Upper lobe of left lung (tissue), 6 donors: Measurements from ENCODE around the gene CD247. TPM values are rescaled to one million over a fixed set of nuclear protein-coding genes. Genes with fewer than 3 reads are reported as not detected.

Source experiments
- ATAC-seq, 2 donors: fragments of 200-7000 bp; cut with Tn5 transposase; one replicate each; pipeline ENCODE4 v1.9.1; 2022; ENCODE audit warnings: mild to moderate bottlenecking in 2 of 2, moderate library complexity in 2 of 2; ENCODE audit not compliant: low FRiP score in 2 of 2
- DNase-seq, 2 donors: peaks; one replicate each; pipeline ENCODE4 v3.0.0-alpha.2; 2019 to 2020
- H3K27ac ChIP-seq, 4 donors: fragments of 200-600 bp; sonication (generic); one replicate each; pipeline ENCODE4 v1.5.1; 2016 to 2019
- H3K27me3 ChIP-seq, 4 donors: fragments of 200-600 bp; sonication (generic); one replicate each; pipeline ENCODE4 v1.5.1; 2017 to 2019
- H3K36me3 ChIP-seq, 4 donors: fragments of 200-600 bp; sonication (generic); one replicate each; pipeline ENCODE4 v1.5.1; 2016 to 2019
- H3K4me1 ChIP-seq, 4 donors: fragments of 200-600 bp; sonication (generic); one replicate each; pipeline ENCODE4 v1.5.1; 2018 to 2019
- H3K4me3 ChIP-seq, 4 donors: fragments of 200-600 bp; sonication (generic); one replicate each; pipeline ENCODE4 v1.5.1; 2017 to 2019; ENCODE audit warnings: mild to moderate bottlenecking in 2 of 4, moderate library complexity in 1 of 4
- H3K9me3 ChIP-seq, 4 donors: fragments of 200-600 bp; sonication (generic); one replicate each; pipeline ENCODE4 v1.5.1; 2018 to 2019
- EP300 ChIP-seq, 4 donors: sonication (generic); formaldehyde crosslinking; IDR thresholded peaks; one replicate each; pipeline ENCODE4 v1.5.1; 2017; ENCODE audit warnings: antibody characterized with exemption in 4 of 4, control low read depth in 2 of 4
- POLR2A ChIP-seq, 4 donors: fragments of 450-650 bp; IDR thresholded peaks; one replicate each; pipeline ENCODE4 v1.5.1; 2016 to 2017; ENCODE audit warnings: antibody characterized with exemption in 4 of 4, mild to moderate bottlenecking in 2 of 4
- POLR2AphosphoS5 ChIP-seq, 2 donors: sonication (generic); formaldehyde crosslinking; IDR thresholded peaks; one replicate each; pipeline ENCODE4 v1.5.1; 2017; ENCODE audit warnings: antibody characterized with exemption in 2 of 2
- WGBS, 2 donors: methylation state at CpG; one replicate each; pipeline ENCODE4 v1.1.5; 2017 to 2018; 5-methylcytosine and 5-hydroxymethylcytosine counted together
- total RNA-seq, 6 donors: library from RNA; depleted of rRNA in 4 of 6; stranded (reverse); fragments of >200 nt in 4 of 6; gene quantifications; one replicate each; pipeline versions ENCODE4 v1.1.0 to v1.2.1, GENCODE V29; 2016 to 2021
- TF ChIP-seq, protein P1 (sequence below), 6 experiments: fragments of 450-650 bp in 4 of 6; fragments of 200-600 bp in 2 of 6; sonication (generic) in 2 of 6; IDR thresholded peaks; one replicate each; pipeline ENCODE4 v1.5.1; 2016 to 2019; ENCODE audit warnings: antibody characterized with exemption in 6 of 6
- donor health status: DM: no; HTN: no; CAD: no; lungs with moderate emphysema.
- donor health status: DM: no; HTN: yes; CAD: no; lungs with severe emphysema.

Gene CD247
- total RNA-seq, 6 donors from 2014 or later = 5.0 to 14.7 (median 8.7) TPM

DNA sequence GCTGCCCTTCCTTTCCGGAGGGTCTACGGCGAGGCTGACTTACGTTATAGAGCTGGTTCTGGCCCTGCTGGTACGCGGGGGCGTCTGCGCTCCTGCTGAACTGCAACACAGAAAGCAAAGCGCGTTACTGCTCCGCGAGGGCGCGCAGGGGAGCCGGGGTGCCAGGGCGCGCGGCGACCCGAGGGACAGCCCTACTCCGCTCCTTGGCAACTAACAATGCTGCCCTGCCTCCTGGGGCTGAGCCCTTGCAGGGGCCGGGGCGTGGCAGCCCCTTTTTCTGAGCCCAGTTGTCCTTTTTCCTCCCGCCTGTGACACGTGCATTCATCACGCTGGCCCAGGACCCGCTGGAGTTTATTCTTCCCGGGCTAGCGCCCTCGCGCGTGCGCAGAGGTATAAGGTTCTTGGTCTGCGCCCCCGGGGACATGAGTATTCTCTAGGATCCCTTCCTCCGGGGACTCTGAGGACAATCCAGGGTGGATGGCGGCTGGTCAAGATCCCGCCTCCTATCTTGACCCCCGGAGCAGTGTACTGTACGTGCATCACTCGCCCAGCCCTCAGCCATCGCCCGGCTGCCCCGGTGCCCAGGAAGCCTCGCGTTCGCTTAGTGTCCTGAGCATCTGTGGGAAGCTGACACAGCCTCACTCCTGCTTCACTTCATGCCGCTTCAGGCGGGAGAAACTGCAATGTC is 78.9 kb downstream of the CD247 start:
- ATAC-seq = peak; percentile 15 to 22
- TF ChIP-seq POLR2AphosphoS5 (IDR thresholded peaks at IDR 0.05) = no peak
- TF ChIP-seq, protein P1, sequence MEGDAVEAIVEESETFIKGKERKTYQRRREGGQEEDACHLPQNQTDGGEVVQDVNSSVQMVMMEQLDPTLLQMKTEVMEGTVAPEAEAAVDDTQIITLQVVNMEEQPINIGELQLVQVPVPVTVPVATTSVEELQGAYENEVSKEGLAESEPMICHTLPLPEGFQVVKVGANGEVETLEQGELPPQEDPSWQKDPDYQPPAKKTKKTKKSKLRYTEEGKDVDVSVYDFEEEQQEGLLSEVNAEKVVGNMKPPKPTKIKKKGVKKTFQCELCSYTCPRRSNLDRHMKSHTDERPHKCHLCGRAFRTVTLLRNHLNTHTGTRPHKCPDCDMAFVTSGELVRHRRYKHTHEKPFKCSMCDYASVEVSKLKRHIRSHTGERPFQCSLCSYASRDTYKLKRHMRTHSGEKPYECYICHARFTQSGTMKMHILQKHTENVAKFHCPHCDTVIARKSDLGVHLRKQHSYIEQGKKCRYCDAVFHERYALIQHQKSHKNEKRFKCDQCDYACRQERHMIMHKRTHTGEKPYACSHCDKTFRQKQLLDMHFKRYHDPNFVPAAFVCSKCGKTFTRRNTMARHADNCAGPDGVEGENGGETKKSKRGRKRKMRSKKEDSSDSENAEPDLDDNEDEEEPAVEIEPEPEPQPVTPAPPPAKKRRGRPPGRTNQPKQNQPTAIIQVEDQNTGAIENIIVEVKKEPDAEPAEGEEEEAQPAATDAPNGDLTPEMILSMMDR (IDR thresholded peaks at IDR 0.05) = peak in 1 of 6 experiments; percentile 6

DNA sequence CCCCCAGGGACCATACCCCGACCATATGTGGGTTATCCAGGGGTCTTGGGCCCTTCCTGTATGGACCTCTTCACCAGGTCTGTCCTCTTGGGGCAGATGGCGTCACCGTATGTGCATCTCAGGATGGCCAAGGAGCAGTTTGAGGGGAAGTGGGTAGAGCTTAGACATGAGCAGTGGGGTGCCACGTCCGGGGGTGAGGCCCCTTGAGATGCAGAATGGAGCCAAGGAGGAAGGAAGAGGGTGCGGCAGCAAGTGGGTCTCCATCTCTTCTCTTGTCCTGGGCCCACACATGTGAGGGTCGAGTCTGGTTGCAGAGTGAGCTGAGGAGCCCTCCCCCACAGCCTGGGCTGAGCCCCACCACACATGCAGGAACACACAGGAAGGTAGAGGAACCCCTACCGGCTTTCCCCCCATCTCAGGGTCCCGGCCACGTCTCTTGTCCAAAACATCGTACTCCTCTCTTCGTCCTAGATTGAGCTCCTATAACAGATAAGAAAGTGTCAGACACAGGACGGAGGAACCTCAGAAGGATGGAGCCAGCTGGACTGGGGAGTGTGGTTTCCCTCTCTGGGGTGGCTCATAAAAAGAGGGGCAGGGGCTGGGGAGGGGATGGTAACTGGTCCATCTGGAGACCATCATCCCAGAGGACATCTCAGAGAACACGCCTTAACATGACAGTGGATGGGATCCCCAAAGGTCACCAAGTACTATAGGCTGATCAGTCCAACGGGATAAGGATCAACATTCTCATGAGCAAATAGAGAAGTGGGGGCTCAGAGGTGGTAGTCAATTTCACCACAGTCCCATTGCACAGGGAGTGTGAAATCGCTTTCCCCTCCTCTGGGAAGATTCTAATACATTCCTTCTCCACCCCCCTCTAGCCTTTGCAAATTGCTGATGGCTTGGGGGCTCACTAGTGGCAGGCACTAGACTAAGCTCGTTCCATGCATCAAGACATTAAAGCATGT is 79.9 kb downstream of the CD247 start:
- 76 to 82% methylated on average over 16 to 17 of the region's 17 CpGs for WGBS, 2 donors
- DNase-seq = no peak

More for the DNA sequence above, 78.9 kb downstream of the CD247 start:
- Histone ChIP-seq H3K27ac (no peak overlapping the region), H3K9me3 (no peaks in the 10 kb centered on the region), H3K36me3 (no peaks in the 10 kb centered on the region), H3K27me3 (no peaks in the 10 kb centered on the region), H3K4me3 (peak overlapping the region; percentile 2 to 57 (median 44)), H3K4me1 (peaks cover 7 to 14% (median 12%) of the 10 kb centered on the region in 4 donors)
- WGBS, 2 donors = 13% methylated on average over 4 to 47 of the region's 49 CpGs
- DNase-seq = peak in 1 of 2 donors; percentile 86

DNA sequence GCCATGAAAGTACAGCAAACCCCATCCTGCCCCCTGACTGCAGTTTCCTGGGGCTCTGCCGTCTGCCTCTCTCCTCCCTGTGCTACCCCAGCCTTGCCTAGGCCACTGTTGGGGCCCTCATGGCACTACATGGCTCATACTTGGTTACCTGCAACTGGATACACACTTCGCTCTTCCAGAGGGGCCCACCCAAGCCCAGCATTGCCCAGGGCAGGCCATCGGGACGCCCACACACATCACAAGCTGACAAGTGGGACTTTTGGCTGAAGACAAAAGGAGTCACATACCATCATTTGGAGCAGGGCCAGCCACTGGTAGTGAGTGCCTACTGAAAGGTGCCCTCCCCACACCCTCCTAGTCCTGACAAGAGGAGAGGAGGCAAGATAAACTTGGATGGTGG is 82.8 kb downstream of the CD247 start:
- WGBS, 2 donors = 89 to 93% methylated on average over 4 of the region's 4 CpGs
- no peak for DNase-seq
- no peaks in the 10 kb centered on the region for H3K9me3 ChIP-seq

More for the DNA sequence above, 79.9 kb downstream of the CD247 start:
- Histone ChIP-seq H3K27me3 (no peaks in the 10 kb centered on the region), H3K27ac (no peak overlapping the region), H3K9me3 (no peaks in the 10 kb centered on the region), H3K4me3 (peak overlapping the region in 1 of 4 donors; percentile 57), H3K36me3 (no peaks in the 10 kb centered on the region), H3K4me1 (peaks cover 7 to 14% (median 12%) of the 10 kb centered on the region in 4 donors)
- no peak for ATAC-seq
- TF ChIP-seq, protein P1 (IDR thresholded peaks at IDR 0.05) = no peak
- no peak for TF ChIP-seq POLR2AphosphoS5 (IDR thresholded peaks at IDR 0.05)
- TF ChIP-seq EP300 (IDR thresholded peaks at IDR 0.05) = no peak
- no peak for TF ChIP-seq POLR2A (IDR thresholded peaks at IDR 0.05)

DNA sequence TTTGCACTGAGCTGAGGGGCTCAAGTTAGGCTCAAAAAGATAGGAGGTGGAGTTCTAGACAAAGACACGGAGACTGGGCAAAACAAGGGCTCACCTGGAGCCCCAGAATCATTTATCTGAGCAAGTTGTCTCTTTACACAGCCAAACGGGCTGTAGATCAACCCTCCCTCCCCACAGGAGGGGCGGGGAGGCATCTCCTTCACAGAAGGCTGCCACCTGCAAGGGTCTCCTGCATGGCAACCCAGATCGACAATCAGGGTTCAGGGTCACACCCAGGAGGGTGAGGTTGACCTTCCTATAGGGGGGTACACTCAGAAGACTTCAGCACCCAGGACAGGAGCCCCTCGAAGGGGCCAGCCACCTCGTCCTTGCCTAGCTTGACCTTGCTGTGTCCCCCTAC is 84.0 kb downstream of the CD247 start:
- TF ChIP-seq POLR2AphosphoS5 (IDR thresholded peaks at IDR 0.05) = no peak
- no peak for TF ChIP-seq POLR2A (IDR thresholded peaks at IDR 0.05)
- no peak for TF ChIP-seq EP300 (IDR thresholded peaks at IDR 0.05)
- TF ChIP-seq, protein P1 (IDR thresholded peaks at IDR 0.05) = no peak
- Histone ChIP-seq H3K27me3 (no peaks in the 10 kb centered on the region), H3K4me3 (no peak overlapping the region), H3K36me3 (no peaks in the 10 kb centered on the region), H3K4me1 (peaks cover 4 to 7% (median 5%) of the 10 kb centered on the region in 4 donors), H3K27ac (no peak overlapping the region), H3K9me3 (no peaks in the 10 kb centered on the region)
- DNase-seq (no peak), ATAC-seq (no peak)
- WGBS, 2 donors = 77 to 90% methylated on average over 2 to 6 of the region's 6 CpGs

More for the DNA sequence above, 82.8 kb downstream of the CD247 start:
- Histone ChIP-seq H3K27me3 (no peaks in the 10 kb centered on the region), H3K4me3 (no peak overlapping the region), H3K36me3 (no peaks in the 10 kb centered on the region), H3K27ac (no peak overlapping the region), H3K4me1 (peaks cover 7 to 12% (median 11%) of the 10 kb centered on the region in 4 donors)
- TF ChIP-seq POLR2A (IDR thresholded peaks at IDR 0.05) = no peak
- TF ChIP-seq POLR2AphosphoS5 (IDR thresholded peaks at IDR 0.05) = no peak
- TF ChIP-seq, protein P1 (IDR thresholded peaks at IDR 0.05) = no peak
- TF ChIP-seq EP300 (IDR thresholded peaks at IDR 0.05) = no peak
- no peak for ATAC-seq
